Natural killer cell (primary cell): ENCODE measurements around the gene PKIB. TPM values are rescaled to one million over a fixed set of nuclear protein-coding genes. Genes with fewer than 3 reads are reported as not detected.

Experiments
- ATAC-seq, 3 donors: fragments of 150-1000 bp in 2 of 3; fragments of 200-7000 bp in 1 of 3; cut with Tn5 transposase; 1 replicate in 1 of 3; 2 replicates in 2 of 3; pipeline ENCODE4 v1.10.0; 2021; ENCODE audit warnings: mild to moderate bottlenecking in 2 of 3, moderate library complexity in 2 of 3
- DNase-seq, 2 donors: peaks; one replicate each; pipeline versions ENCODE4 v3.0.0 to v3.0.0-alpha.2; 2013 to 2021; ENCODE audit warnings: mixed read lengths in 1 of 2
- H3K27ac ChIP-seq: one replicate; pipeline ENCODE4 v1.5.1; 2013; ENCODE audit warnings: mild to moderate bottlenecking, low read length
- H3K27me3 ChIP-seq: one replicate; pipeline ENCODE4 v1.6.1; 2013; ENCODE audit warnings: low read length; ENCODE audit not compliant: control insufficient read depth, insufficient read depth
- H3K36me3 ChIP-seq: one replicate; pipeline ENCODE4 v1.6.1; 2013; ENCODE audit warnings: low read length; ENCODE audit not compliant: control insufficient read depth, insufficient read depth
- H3K4me1 ChIP-seq: one replicate; pipeline ENCODE4 v1.6.1; 2013; ENCODE audit warnings: low read length; ENCODE audit not compliant: control insufficient read depth, insufficient read depth
- H3K4me3 ChIP-seq: one replicate; pipeline ENCODE4 v1.5.1; 2013; ENCODE audit warnings: low read length
- H3K9me3 ChIP-seq: one replicate; pipeline ENCODE4 v1.6.1; 2013; ENCODE audit warnings: low read length; ENCODE audit not compliant: control insufficient read depth, insufficient read depth
- H3K27ac Mint-ChIP-seq, 2 donors: one replicate each; pipeline ENCODE4 v1.8.0; 2022; ENCODE audit warnings: mild to moderate bottlenecking in 2 of 2, mixed read lengths in 2 of 2, moderate library complexity in 1 of 2
- H3K27me3 Mint-ChIP-seq, 2 donors: one replicate each; pipeline ENCODE4 v1.8.0; 2022; ENCODE audit warnings: low read depth in 2 of 2, mixed read lengths in 2 of 2
- H3K36me3 Mint-ChIP-seq: one replicate; pipeline ENCODE4 v1.8.0; 2022; ENCODE audit warnings: mixed read lengths
- H3K4me1 Mint-ChIP-seq, 2 donors: one replicate each; pipeline ENCODE4 v1.8.0; 2022; ENCODE audit warnings: mixed read lengths in 2 of 2
- H3K4me3 Mint-ChIP-seq: one replicate; pipeline ENCODE4 v1.8.0; 2022; ENCODE audit warnings: mild to moderate bottlenecking, moderate library complexity, mixed read lengths
- H3K9me3 Mint-ChIP-seq, 2 donors: one replicate each; pipeline ENCODE4 v1.8.0; 2022; ENCODE audit warnings: mixed read lengths in 2 of 2
- WGBS: methylation state at CpG from one replicate; pipeline ENCODE4 v1.1.7; 2013; ENCODE audit warnings: missing lambda C conversion rate; ENCODE audit not compliant: insufficient coverage; 5-methylcytosine and 5-hydroxymethylcytosine counted together
- intact Hi-C: fragments of 100-400 bp; cut with micrococcal nuclease; formaldehyde crosslinking; loops from one replicate; pipeline ENCODE4 v1.14.2; 2022
- total RNA-seq, 4 donors: library from RNA; stranded (reverse); fragments of 120-200 nt in 1 of 4; gene quantifications; one replicate each; pipeline versions ENCODE4 v1.2.3 to v1.2.4, GENCODE V29; 2013 to 2022
- TF ChIP-seq, protein P1 (sequence below): fragments of 200-600 bp; IDR thresholded peaks from one replicate; pipeline ENCODE4 v1.8.0; 2022; ENCODE audit warnings: antibody characterized with exemption

The PKIB gene
- total RNA-seq, 3 donors from 2014 or later (not counting 1 experiment from before 2014, with no cell fraction given): 0.95 TPM; not detected in 2

DNA sequence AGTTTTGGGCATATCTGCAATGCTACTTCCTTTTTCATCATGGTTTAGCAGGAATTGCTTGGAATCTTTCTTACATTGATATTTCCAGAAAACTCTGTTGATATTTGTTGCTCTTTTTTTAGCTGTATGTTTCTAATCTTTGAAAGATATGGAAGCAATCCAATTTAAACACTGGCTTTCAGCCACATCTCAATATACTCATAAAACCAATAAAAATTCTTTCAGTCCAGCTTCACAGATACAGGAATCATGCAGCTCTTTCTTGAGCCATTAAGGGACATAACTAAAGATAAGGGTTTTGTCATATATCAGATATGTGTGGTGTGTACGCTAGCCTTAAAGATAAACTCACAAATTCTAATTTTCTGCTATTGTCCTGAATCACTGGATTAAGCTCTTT is 47.4 kb downstream of the PKIB start:
- Mint-ChIP-seq H3K4me1 (no peaks in the 10 kb centered on the region), H3K27me3 (no peaks in the 10 kb centered on the region), H3K9me3 (peaks cover 0 to 2% of the 10 kb centered on the region in 2 donors), H3K27ac (no peak overlapping the region), H3K4me3 (no peak overlapping the region), H3K36me3 (no peaks in the 10 kb centered on the region)
- no peaks in the 10 kb centered on the region for H3K9me3 ChIP-seq
- H3K36me3 ChIP-seq: no peaks in the 10 kb centered on the region
- H3K4me3 ChIP-seq: no peak overlapping the region
- no peak overlapping the region for H3K27ac ChIP-seq
- intact Hi-C loops: no loop called here
- no CpG with 5 or more reads among the region's 1 CpG for WGBS
- DNase-seq (no peak), ATAC-seq (no peak)
- no peaks in the 10 kb centered on the region for H3K4me1 ChIP-seq
- H3K27me3 ChIP-seq: no peaks in the 10 kb centered on the region
- TF ChIP-seq, protein P1, sequence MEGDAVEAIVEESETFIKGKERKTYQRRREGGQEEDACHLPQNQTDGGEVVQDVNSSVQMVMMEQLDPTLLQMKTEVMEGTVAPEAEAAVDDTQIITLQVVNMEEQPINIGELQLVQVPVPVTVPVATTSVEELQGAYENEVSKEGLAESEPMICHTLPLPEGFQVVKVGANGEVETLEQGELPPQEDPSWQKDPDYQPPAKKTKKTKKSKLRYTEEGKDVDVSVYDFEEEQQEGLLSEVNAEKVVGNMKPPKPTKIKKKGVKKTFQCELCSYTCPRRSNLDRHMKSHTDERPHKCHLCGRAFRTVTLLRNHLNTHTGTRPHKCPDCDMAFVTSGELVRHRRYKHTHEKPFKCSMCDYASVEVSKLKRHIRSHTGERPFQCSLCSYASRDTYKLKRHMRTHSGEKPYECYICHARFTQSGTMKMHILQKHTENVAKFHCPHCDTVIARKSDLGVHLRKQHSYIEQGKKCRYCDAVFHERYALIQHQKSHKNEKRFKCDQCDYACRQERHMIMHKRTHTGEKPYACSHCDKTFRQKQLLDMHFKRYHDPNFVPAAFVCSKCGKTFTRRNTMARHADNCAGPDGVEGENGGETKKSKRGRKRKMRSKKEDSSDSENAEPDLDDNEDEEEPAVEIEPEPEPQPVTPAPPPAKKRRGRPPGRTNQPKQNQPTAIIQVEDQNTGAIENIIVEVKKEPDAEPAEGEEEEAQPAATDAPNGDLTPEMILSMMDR: no peak

DNA sequence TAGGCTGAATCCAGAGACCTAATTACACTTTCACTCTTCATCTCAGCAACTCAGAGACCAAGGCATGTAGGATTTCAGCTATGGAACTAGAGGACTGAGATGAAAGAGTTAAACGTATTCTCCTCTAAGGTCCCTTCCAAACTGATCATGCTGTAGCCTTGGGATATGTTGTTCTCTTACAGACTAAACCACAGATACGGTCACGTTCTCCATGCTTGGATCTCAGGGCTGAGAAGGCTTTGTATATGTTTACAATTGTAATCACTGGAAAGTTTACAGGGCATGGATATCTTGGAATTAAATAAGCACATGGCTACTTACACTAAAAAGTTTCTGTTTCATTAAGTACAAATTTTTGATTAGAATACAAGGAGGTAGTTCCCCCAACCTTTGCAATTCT is 50.1 kb downstream of the PKIB start:
- no peaks in the 10 kb centered on the region for H3K36me3 ChIP-seq

DNA sequence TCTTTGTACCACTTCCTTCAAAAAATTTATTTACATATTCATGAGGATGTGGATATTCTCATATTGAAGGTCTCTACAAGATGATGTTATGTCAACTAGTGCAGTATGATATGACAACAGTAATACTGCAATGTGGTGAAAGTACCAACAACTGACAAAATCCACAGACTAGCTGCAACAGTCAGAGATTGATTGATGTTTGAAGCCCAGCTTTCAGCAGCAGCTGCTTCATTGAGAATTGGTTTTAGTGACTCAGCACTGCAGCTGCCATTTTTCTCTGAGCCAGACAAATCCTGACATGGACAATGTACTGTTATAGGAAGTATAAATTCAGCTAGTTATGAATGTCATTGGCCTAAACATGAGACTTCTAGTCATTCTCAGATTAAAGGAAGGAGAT is 53.8 kb downstream of the PKIB start:
- no peak overlapping the region for H3K4me3 Mint-ChIP-seq
- H3K9me3 Mint-ChIP-seq: peaks cover 0 to 2% of the 10 kb centered on the region in 2 donors
- Histone ChIP-seq H3K9me3 (no peaks in the 10 kb centered on the region), H3K36me3 (no peaks in the 10 kb centered on the region), H3K27ac (no peak overlapping the region), H3K4me1 (no peaks in the 10 kb centered on the region), H3K27me3 (no peaks in the 10 kb centered on the region), H3K4me3 (no peak overlapping the region)
- H3K4me1 Mint-ChIP-seq: no peaks in the 10 kb centered on the region
- ATAC-seq: no peak
- no peaks in the 10 kb centered on the region for H3K27me3 Mint-ChIP-seq
- H3K27ac Mint-ChIP-seq: no peak overlapping the region
- intact Hi-C loops: no loop called here
- H3K36me3 Mint-ChIP-seq: no peaks in the 10 kb centered on the region
- DNase-seq: no peak
- TF ChIP-seq, protein P1: no peak

More for the DNA sequence above, 50.1 kb downstream of the PKIB start:
- ATAC-seq (no peak), DNase-seq (no peak)
- Histone ChIP-seq H3K4me1 (no peaks in the 10 kb centered on the region), H3K4me3 (no peak overlapping the region), H3K27ac (no peak overlapping the region), H3K27me3 (no peaks in the 10 kb centered on the region), H3K9me3 (no peaks in the 10 kb centered on the region)
- Mint-ChIP-seq H3K4me1 (no peaks in the 10 kb centered on the region), H3K9me3 (peaks cover 0 to 2% of the 10 kb centered on the region in 2 donors), H3K4me3 (no peak overlapping the region), H3K27ac (no peak overlapping the region), H3K27me3 (no peaks in the 10 kb centered on the region), H3K36me3 (no peaks in the 10 kb centered on the region)
- 89% methylated on average over 1 of the region's 3 CpGs for WGBS
- TF ChIP-seq, protein P1: no peak
- intact Hi-C loops: no loop called here

DNA sequence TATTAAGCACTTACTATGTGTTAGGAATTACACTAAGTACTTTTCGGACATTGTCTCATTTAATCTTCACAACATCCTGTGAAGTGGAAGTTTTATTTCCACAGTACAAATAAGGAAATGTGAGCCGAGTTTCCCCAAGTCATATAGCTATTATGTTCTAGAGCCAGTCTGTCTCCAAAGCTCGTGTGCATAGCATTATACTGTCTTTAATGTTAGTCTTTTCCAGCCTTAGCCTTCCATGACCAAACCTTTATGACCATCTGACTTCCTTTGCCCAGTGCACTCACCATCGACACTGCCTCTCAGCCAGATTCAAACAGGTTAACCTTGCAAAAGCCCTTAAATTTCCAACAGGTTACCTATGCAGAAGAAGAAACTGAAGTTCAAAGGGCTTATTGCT is 55.7 kb downstream of the PKIB start:
- peaks cover 3 to 6% of the 10 kb centered on the region in 2 donors for H3K9me3 Mint-ChIP-seq
- no peak overlapping the region for H3K4me3 Mint-ChIP-seq
- TF ChIP-seq, protein P1: no peak
- Histone ChIP-seq H3K9me3 (no peaks in the 10 kb centered on the region), H3K4me1 (no peaks in the 10 kb centered on the region), H3K27ac (no peak overlapping the region), H3K36me3 (no peaks in the 10 kb centered on the region), H3K4me3 (no peak overlapping the region), H3K27me3 (no peaks in the 10 kb centered on the region)
- WGBS: 80% methylated on average over 3 of the region's 4 CpGs
- H3K27me3 Mint-ChIP-seq: peaks cover 0 to 3% of the 10 kb centered on the region in 2 donors
- ATAC-seq (no peak), DNase-seq (no peak)
- H3K4me1 Mint-ChIP-seq: no peaks in the 10 kb centered on the region
- H3K27ac Mint-ChIP-seq: no peak overlapping the region
- H3K36me3 Mint-ChIP-seq: no peaks in the 10 kb centered on the region
- intact Hi-C loops: no loop called here
